ENCODE data around the gene TCF25. TPM values are rescaled to one million over a fixed set of nuclear protein-coding genes. Genes with fewer than 3 reads are reported as not detected.
A peak's percentile ranks its signal among the peaks of the same experiment; 100 is the strongest.
"Not testable (repeated sequence)": the region's sequence is repeated elsewhere in the genome, so short reads cannot be mapped to it uniquely, and the experiment has no call there.

Gene TCF25
- 100 to 1,000 TPM; 141 to 302 TPM for total RNA-seq

- DNase-seq (ENCODE audit: low spot score): peak; percentile 73
- TF ChIP-seq POLR2A (IDR thresholded peaks at IDR 0.05) (peak; percentile 86), CTCF (IDR thresholded peaks at IDR 0.05) (no peak), POLR2AphosphoS5 (IDR thresholded peaks at IDR 0.05) (peak; percentile 68)
- intact Hi-C loops (cut with DNase I): loop anchor here (5.0 kb wide), 2 partner anchors 151 to 171 kb away; partner anchors contain the start of genes SPATA2L, VPS9D1 and ZNF276
- Histone ChIP-seq H3K9me3 (no peaks in the 10 kb centered on the region), H3K27me3 (replicated peaks; ENCODE audit: insufficient read depth) (no peaks in the 10 kb centered on the region), H3K27ac (peak within 1 kb of the TSS; percentile 97 to 100), H3K4me3 (peak within 1 kb of the TSS; percentile 65 to 88), H3K4me1 (replicated peaks) (peaks cover 5% of the 10 kb centered on the region), H3K36me3 (no peaks in the 10 kb centered on the region)
- WGBS: 1% methylated on average over 100 of the region's 104 CpGs
Measured at GRCh38 chr16:89873109-89873971, at the start of gene TCF25. Gene TCF25 (plus strand): TSS chr16:89873592. CDS start chr16:89873668, 76 bp downstream.

- DNase-seq (ENCODE audit: low spot score); intact Hi-C loops (cut with DNase I); H3K36me3 ChIP-seq; H3K27me3 ChIP-seq (replicated peaks; ENCODE audit: insufficient read depth); H3K9me3 ChIP-seq; H3K4me3 ChIP-seq; H3K4me1 ChIP-seq (replicated peaks); H3K27ac ChIP-seq: not testable (repeated sequence)
- WGBS: 68% methylated on average over 5 of the region's 5 CpGs
Measured at GRCh38 chr16:89823824-89824148, 49.6 kb upstream of the TCF25 start.

- intact Hi-C loops (cut with DNase I): no loop called here
- H3K4me3 ChIP-seq: no peak overlapping the region
- H3K27me3 ChIP-seq (replicated peaks; ENCODE audit: insufficient read depth): no peaks in the 10 kb centered on the region
- no peak for DNase-seq (ENCODE audit: low spot score)
- no peaks in the 10 kb centered on the region for H3K4me1 ChIP-seq (replicated peaks)
- no peak for TF ChIP-seq POLR2A (IDR thresholded peaks at IDR 0.05)
- no peak for TF ChIP-seq CTCF (IDR thresholded peaks at IDR 0.05)
- no peak for TF ChIP-seq POLR2AphosphoS5 (IDR thresholded peaks at IDR 0.05)
- H3K9me3 ChIP-seq: no peaks in the 10 kb centered on the region
- H3K27ac ChIP-seq: no peak overlapping the region
- 89% methylated on average over 26 of the region's 26 CpGs for WGBS
- no peaks in the 10 kb centered on the region for H3K36me3 ChIP-seq
Measured at GRCh38 chr16:89826531-89827382, 46.6 kb upstream of the TCF25 start.

GRCh38 chr16:89827383-89828198 is 45.8 kb upstream of the TCF25 start:
- intact Hi-C loops (cut with DNase I): no loop called here
- no peaks in the 10 kb centered on the region for H3K36me3 ChIP-seq
- H3K27me3 ChIP-seq (replicated peaks; ENCODE audit: insufficient read depth): no peaks in the 10 kb centered on the region
- TF ChIP-seq POLR2A (IDR thresholded peaks at IDR 0.05) (peak; percentile 41), CTCF (IDR thresholded peaks at IDR 0.05) (no peak), POLR2AphosphoS5 (IDR thresholded peaks at IDR 0.05) (no peak)
- H3K4me3 ChIP-seq: peak overlapping the region; percentile 45 to 75
- WGBS: 8% methylated on average over 26 of the region's 43 CpGs
- no peaks in the 10 kb centered on the region for H3K4me1 ChIP-seq (replicated peaks)
- H3K27ac ChIP-seq: peak overlapping the region; percentile 63 to 84
- peak; percentile 46 for DNase-seq (ENCODE audit: low spot score)
- H3K9me3 ChIP-seq: no peaks in the 10 kb centered on the region
